ENCODE measurements around the gene SMARCD3. TPM values are rescaled to one million over a fixed set of nuclear protein-coding genes. Genes with fewer than 3 reads are reported as not detected.

Gene SMARCD3
- total and polyA plus RNA-seq, 2 of the 13 experiments (the other 11 are each of a cell fraction or from before 2014, with no cell fraction given): 0.20 to 0.62 TPM

DNA sequence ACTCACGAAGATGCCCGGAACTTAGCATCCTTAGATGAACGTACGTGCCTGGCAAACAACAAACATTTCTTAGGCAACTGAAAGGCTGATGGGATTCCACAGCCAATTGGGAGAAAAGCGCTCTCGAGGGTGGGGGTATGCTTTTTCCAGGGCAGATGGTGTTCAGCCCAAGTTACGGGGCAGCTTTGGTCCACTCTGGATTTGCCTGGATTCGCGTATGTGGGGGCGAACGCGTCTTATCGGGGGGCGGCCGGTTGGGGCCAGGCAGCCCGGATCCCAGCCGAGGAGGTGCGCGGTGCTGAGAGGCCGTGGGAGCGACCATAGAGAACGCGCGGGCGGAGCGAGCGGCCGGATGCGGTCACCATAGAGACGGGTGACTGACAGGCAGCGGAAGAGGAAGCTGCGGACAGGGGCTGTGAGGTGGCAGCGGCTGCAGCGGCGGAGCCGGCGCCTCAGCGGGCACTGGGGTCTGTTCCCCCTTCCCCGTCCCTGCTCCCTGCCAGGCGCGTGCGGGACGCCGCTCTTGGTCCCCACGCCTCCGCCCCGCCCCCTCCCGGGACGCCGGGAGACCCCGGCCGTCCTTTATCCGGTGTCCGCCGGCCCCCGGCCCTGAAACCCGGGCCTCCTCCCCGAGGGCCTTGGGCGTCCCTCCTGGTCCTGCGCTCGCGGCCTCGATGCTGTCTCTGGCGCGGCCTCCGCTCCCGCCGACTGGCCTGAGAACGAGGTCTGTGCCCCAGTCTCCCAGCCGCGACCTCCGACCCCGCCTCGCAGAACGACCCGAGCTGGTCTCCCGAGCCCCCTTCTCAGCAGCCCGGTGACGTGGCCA, 16.2 kb downstream of the SMARCD3 start, which contains the start of gene CHPF2 (continued):
- TF ChIP-seq MATR3 (CRISPR knock-in tag; IDR thresholded peaks at IDR 0.05): no peak
- TF ChIP-seq JUN (CRISPR knock-in tag; IDR thresholded peaks at IDR 0.05): no peak
- no peak for TF ChIP-seq SMARCC2 (IDR thresholded peaks at IDR 0.05)
- peak; percentile 54; the same call in 1 of the 2 replicates for TF ChIP-seq MYC (CRISPR knock-in tag; IDR thresholded peaks at IDR 0.05; ENCODE audit: borderline replicate concordance)
- TF ChIP-seq MBD4 (IDR thresholded peaks at IDR 0.05; ENCODE audit: borderline replicate concordance, low read length): no peak
- peak; percentile 70; the same call in 1 of the 2 replicates for TF ChIP-seq ZSCAN31 (CRISPR knock-in tag; IDR thresholded peaks at IDR 0.05; ENCODE audit: low read depth)
- no peak for TF ChIP-seq ZNF235 (CRISPR knock-in tag; IDR thresholded peaks at IDR 0.05; ENCODE audit: borderline replicate concordance)
- TF ChIP-seq PTBP1 (IDR thresholded peaks at IDR 0.05; ENCODE audit: low read depth, low read length, poor library complexity, severe bottlenecking): no peak
- no peak for TF ChIP-seq REST (IDR thresholded peaks at IDR 0.05; ENCODE audit: borderline replicate concordance in 1 of 2, low read depth in 1 of 2, low read length in 2 of 2)
- TF ChIP-seq ARID2 (CRISPR knock-in tag; IDR thresholded peaks at IDR 0.05; ENCODE audit: borderline replicate concordance): 0 out of 2 replicates have a peak, but pooled peaks have one; percentile 7
- TF ChIP-seq GABPA (IDR thresholded peaks at IDR 0.05; ENCODE audit: low read depth, low read length): peak; percentile 95
- peak; percentile 92 for TF ChIP-seq GABPA (CRISPR knock-in tag; IDR thresholded peaks at IDR 0.05; ENCODE audit: low read depth)
- no peak for TF ChIP-seq MEF2D (CRISPR knock-in tag; IDR thresholded peaks at IDR 0.05)
- TF ChIP-seq ZNF619 (CRISPR knock-in tag; IDR thresholded peaks at IDR 0.05): no peak; the same call in 1 of the 2 replicates
- no peak for TF ChIP-seq ZFP82 (CRISPR knock-in tag; IDR thresholded peaks at IDR 0.05; ENCODE audit: borderline replicate concordance)
- no peak for TF ChIP-seq HOXA7 (CRISPR knock-in tag; IDR thresholded peaks at IDR 0.05)
- TF ChIP-seq, protein P1, sequence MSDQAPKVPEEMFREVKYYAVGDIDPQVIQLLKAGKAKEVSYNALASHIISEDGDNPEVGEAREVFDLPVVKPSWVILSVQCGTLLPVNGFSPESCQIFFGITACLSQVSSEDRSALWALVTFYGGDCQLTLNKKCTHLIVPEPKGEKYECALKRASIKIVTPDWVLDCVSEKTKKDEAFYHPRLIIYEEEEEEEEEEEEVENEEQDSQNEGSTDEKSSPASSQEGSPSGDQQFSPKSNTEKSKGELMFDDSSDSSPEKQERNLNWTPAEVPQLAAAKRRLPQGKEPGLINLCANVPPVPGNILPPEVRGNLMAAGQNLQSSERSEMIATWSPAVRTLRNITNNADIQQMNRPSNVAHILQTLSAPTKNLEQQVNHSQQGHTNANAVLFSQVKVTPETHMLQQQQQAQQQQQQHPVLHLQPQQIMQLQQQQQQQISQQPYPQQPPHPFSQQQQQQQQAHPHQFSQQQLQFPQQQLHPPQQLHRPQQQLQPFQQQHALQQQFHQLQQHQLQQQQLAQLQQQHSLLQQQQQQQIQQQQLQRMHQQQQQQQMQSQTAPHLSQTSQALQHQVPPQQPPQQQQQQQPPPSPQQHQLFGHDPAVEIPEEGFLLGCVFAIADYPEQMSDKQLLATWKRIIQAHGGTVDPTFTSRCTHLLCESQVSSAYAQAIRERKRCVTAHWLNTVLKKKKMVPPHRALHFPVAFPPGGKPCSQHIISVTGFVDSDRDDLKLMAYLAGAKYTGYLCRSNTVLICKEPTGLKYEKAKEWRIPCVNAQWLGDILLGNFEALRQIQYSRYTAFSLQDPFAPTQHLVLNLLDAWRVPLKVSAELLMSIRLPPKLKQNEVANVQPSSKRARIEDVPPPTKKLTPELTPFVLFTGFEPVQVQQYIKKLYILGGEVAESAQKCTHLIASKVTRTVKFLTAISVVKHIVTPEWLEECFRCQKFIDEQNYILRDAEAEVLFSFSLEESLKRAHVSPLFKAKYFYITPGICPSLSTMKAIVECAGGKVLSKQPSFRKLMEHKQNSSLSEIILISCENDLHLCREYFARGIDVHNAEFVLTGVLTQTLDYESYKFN (CRISPR knock-in tag; conservative IDR thresholded peaks at IDR 0.05): 0 out of 2 replicates have a peak, but pooled peaks have one; percentile 30
- TF ChIP-seq AKAP8 (CRISPR knock-in tag; IDR thresholded peaks at IDR 0.05): peak; percentile 29; the same call in 1 of the 2 replicates
- no peak for TF ChIP-seq ZNF136 (CRISPR knock-in tag; IDR thresholded peaks at IDR 0.05; ENCODE audit: low read depth)
- TF ChIP-seq, protein P2, sequence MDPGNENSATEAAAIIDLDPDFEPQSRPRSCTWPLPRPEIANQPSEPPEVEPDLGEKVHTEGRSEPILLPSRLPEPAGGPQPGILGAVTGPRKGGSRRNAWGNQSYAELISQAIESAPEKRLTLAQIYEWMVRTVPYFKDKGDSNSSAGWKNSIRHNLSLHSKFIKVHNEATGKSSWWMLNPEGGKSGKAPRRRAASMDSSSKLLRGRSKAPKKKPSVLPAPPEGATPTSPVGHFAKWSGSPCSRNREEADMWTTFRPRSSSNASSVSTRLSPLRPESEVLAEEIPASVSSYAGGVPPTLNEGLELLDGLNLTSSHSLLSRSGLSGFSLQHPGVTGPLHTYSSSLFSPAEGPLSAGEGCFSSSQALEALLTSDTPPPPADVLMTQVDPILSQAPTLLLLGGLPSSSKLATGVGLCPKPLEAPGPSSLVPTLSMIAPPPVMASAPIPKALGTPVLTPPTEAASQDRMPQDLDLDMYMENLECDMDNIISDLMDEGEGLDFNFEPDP (CRISPR knock-in tag; conservative IDR thresholded peaks at IDR 0.05): no peak
- peak; percentile 62 for TF ChIP-seq HNRNPK (IDR thresholded peaks at IDR 0.05; ENCODE audit: low read depth, low read length, poor library complexity, severe bottlenecking)

All from HepG2 (cell line).